ENCODE measurements around the gene CTBP1.

DNA sequence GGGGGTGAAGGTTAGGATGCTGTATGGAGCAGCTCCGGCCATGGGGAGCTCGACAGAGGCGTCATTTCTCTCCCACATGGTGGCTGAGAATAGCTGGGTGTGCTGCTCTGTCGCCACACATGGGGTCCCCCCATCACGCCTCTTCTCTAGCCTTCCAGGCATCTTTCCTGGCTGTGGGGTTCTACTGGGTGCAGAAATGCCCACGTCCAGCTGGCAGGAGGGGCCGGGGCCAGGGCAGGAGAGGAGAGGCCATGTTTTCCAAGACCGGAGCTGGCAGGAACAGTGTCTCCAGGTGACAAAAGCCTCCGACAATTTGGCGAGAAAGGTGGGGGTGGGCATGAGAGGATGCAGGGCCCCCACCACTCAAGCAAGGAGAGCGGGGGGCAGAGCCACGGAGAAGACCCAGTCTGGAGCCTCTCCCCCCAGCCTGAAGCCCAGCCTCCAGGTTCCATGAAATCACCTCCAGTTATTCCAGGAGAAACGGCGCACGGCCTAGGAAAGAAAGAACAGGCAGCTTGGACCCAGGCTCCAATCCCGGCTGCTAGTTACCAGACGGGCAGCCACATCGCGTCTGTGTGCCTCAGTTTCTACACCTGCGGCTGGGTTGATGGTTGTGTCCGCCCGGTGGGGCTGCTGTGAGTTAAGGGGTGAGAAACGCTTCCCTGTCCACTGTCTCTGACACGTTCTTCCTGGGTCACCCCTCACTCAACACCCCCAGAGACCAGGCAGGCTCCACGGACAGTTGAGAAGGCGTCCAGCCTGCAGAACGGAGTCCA lies 49.2 kb downstream of the CTBP1 start:
- TF ChIP-seq, protein P1, sequence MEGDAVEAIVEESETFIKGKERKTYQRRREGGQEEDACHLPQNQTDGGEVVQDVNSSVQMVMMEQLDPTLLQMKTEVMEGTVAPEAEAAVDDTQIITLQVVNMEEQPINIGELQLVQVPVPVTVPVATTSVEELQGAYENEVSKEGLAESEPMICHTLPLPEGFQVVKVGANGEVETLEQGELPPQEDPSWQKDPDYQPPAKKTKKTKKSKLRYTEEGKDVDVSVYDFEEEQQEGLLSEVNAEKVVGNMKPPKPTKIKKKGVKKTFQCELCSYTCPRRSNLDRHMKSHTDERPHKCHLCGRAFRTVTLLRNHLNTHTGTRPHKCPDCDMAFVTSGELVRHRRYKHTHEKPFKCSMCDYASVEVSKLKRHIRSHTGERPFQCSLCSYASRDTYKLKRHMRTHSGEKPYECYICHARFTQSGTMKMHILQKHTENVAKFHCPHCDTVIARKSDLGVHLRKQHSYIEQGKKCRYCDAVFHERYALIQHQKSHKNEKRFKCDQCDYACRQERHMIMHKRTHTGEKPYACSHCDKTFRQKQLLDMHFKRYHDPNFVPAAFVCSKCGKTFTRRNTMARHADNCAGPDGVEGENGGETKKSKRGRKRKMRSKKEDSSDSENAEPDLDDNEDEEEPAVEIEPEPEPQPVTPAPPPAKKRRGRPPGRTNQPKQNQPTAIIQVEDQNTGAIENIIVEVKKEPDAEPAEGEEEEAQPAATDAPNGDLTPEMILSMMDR (conservative IDR thresholded peaks at IDR 0.05 in 1 of 2, IDR thresholded peaks at IDR 0.05 in 1 of 2; ENCODE audit: extremely low read depth in 1 of 2, insufficient read depth in 1 of 2, low read depth in 1 of 2, low read length in 2 of 2): no peak
- no peak for TF ChIP-seq EZH2 (IDR thresholded peaks at IDR 0.05; ENCODE audit: borderline replicate concordance, low read length)
